Measurements from ENCODE around the gene KIF13A.
"Not testable (repeated sequence)": the region's sequence is repeated elsewhere in the genome, so short reads cannot be mapped to it uniquely, and the experiment has no call there.

The KIF13A gene

GRCh38 chr6:17768881-17769280 is 218.6 kb downstream of the KIF13A start:
- no peak for DNase-seq

GRCh38 chr6:17768388-17768787 is 219.0 kb downstream of the KIF13A start:
- no peak for DNase-seq

DNA sequence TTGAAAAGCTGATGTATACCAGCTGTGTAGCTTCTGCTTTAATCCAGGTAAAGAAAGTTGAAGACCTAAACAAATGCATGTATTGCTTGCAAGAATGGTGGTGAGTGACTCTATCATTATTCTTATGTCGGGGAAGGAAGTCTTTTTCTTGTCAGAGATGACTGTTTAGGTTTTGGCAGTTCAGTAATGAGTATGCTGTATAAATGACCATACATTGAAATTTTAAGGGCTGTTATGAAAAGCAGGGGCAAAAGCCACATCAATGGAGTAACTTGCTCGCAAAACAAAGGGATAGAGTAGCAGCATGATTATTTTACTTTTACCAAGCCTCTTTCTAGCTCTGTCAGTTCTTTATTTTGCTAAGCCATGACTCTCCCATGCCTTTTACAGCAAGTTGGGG is 224.8 kb downstream of the KIF13A start:
- no peak for DNase-seq

- DNase-seq: no peak
Measured at GRCh38 chr6:17758119-17758518, 229.3 kb downstream of the KIF13A start.

- no peak for DNase-seq
Measured at GRCh38 chr6:17754254-17754653, 233.2 kb downstream of the KIF13A start.

GRCh38 chr6:17745324-17745723 is 242.1 kb downstream of the KIF13A start:
- not testable (repeated sequence) for DNase-seq

GRCh38 chr6:17744757-17745308 is 242.6 kb downstream of the KIF13A start:
- DNase-seq: not testable (repeated sequence)

- DNase-seq: no peak
Measured at GRCh38 chr6:17744019-17744756, 243.2 kb downstream of the KIF13A start.

DNA sequence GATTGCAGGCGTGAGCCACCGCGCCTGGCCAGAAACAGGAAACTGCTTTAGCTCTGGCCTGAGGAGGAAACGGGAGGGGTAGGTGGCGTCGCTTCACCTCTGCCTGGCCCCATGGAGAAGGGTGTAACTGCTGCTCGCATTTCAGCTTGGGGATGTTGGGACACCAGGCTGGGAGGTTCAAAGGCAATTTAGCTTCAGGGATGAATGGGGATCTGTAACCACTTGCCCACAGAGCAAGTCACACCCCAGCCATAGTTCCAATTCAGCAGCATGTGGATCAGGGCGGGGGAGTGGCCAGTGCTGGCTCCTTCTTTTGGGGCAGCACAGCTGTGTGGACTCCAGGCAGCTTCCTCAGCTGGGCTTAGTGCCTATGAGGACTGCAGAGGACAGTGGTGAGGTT is 245.9 kb downstream of the KIF13A start:
- no peak for DNase-seq

GRCh38 chr6:17740559-17741220 is 246.7 kb downstream of the KIF13A start:
- DNase-seq: no peak

GRCh38 chr6:17737704-17738252 is 249.7 kb downstream of the KIF13A start:
- DNase-seq: no peak

- not testable (repeated sequence) for DNase-seq
Measured at GRCh38 chr6:17735311-17735710, 252.1 kb downstream of the KIF13A start.

GRCh38 chr6:17730078-17730704 is 257.2 kb downstream of the KIF13A start:
- no peak for DNase-seq

DNA sequence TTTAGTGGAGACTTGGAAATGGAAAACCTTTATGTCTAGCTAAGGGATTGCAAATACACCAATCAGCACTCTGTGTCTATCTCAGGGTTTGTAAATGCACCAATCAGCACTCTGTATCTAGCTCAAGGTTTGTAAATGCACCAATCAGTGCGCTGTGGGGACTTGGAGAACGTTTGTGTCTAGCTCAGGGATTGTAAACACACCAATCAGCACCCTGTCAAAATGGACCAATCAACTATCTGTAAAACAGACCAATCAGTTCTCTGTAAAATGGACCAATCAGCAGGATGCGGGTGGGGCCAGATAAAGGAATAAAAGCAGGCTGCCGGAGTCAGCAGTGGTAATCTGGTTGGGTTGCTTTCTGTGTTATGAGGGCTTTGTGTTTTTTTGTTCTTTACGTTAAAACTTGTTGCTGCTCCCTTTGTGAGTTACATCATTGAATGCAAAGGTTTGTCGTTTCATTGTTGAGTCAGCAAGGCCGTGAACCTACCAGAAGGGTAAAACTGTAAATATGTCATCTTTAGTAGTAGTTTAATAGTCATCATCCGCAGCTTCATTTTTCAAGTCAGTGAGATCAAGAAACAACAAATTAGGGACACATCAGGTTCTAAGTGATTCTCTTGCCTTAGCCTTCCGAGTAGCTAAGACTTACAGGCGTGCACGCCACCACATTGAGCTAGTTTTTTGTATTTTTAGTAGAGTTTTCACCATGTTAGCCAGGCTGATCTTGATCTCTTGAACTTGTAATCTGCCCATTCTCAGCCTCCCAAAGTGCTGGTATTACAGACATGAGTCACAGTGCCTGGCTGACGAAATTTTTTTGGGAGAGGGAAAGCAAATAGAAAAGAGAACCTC is 258.0 kb downstream of the KIF13A start:
- no peak for DNase-seq

DNA sequence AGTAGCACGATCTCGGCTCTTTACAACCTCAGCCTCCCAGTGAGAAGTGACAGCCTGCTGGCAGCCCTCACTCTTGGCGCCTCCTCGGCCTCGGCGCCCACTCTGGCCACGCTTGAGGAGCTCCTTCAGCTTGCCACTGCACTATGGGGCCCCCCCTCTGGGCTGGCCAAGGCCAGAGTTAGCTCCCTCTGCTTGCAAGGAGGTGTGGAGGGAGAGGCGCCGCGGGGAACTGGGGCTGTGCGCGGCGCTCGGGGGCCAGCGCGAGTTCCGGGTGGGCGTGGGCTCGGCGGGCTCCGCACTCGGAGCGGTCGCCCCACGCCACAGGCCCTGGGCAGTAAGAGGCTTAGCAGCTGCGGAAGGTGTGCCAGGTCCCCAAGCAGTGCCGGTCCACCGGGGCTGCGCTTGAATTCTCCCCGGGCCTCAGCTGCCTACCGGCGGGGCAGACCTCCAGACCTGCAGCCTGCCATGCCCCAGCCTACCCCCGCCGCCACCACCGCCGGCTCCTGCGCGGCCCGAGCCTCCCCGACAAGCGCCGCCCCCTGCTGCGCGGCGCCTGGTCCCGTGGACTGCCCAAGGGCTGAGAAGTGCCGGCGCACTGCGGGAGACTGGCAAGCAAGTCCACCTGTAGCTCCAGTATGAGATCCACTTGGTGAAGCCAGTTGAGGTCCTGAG is 258.7 kb downstream of the KIF13A start:
- no peak for DNase-seq

- DNase-seq: no peak
Measured at GRCh38 chr6:17725083-17725482, 262.4 kb downstream of the KIF13A start.

GRCh38 chr6:17724341-17724740 is 263.1 kb downstream of the KIF13A start:
- DNase-seq: no peak

DNA sequence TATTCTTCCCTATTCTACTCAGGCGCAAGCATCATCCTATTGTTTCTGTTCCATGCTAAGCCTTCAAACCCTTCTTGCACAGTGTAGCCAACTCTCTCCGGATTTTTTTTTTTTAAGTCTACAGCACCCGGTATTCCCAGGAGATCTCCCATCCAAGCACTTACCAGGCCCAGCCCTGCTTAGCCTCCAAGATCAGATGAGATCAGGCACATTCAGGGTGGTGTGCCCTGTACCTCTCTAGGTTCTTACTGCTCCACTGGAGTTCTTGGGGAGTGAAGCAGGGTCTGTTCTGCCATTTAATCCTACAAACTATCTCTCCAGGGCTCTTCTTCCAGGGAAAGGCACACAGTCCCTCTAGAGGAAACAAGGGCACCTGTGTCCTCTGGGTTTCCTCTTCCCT is 265.8 kb downstream of the KIF13A start:
- no peak for DNase-seq

- no peak for DNase-seq
Measured at GRCh38 chr6:17719323-17720041, 268.0 kb downstream of the KIF13A start.

GRCh38 chr6:17716221-17716620 is 271.2 kb downstream of the KIF13A start:
- no peak for DNase-seq
